H9 (cell line): Measurements from ENCODE around the gene GATC. TPM values are rescaled to one million over a fixed set of nuclear protein-coding genes. Genes with fewer than 3 reads are reported as not detected.
A peak's percentile ranks its signal among the peaks of the same experiment; 100 is the strongest.

Experiments used
- DNase-seq: peaks from one replicate; pipeline ENCODE4 v3.0.0-alpha.2; 2017
- H2AFZ ChIP-seq: one replicate; pipeline ENCODE4 v1.6.1; 2013; ENCODE audit warnings: mild to moderate bottlenecking, low read length, control low read depth, moderate library complexity
- H2AK5ac ChIP-seq: 2 replicates; pipeline ENCODE4 v1.6.1; 2013; ENCODE audit warnings: low read length, control low read depth, mixed read lengths; ENCODE audit not compliant: insufficient read length
- H2BK120ac ChIP-seq: one replicate; pipeline ENCODE4 v1.6.1; 2013; ENCODE audit warnings: low read depth, mild to moderate bottlenecking, low read length, control low read depth, inconsistent platforms; ENCODE audit not compliant: poor library complexity, severe bottlenecking
- H2BK12ac ChIP-seq: 2 replicates; pipeline ENCODE4 v1.6.1; 2013; ENCODE audit warnings: low read length, control low read depth, mixed read lengths, low read depth; ENCODE audit not compliant: insufficient read length
- H2BK15ac ChIP-seq: 2 replicates; pipeline ENCODE4 v1.6.1; 2013; ENCODE audit warnings: low read depth, low read length, control low read depth
- H2BK20ac ChIP-seq: one replicate; pipeline ENCODE4 v1.6.1; 2013; ENCODE audit warnings: low read depth, mild to moderate bottlenecking, low read length, control low read depth, inconsistent platforms; ENCODE audit not compliant: poor library complexity, severe bottlenecking
- H2BK5ac ChIP-seq: 2 replicates; pipeline ENCODE4 v1.6.1; 2013; ENCODE audit warnings: low read length, control low read depth, mixed read lengths; ENCODE audit not compliant: insufficient read length
- H3K14ac ChIP-seq: 2 replicates; pipeline ENCODE4 v1.6.1; 2013; ENCODE audit warnings: low read length, control low read depth; ENCODE audit not compliant: insufficient read depth
- H3K18ac ChIP-seq: 2 replicates; pipeline ENCODE4 v1.6.1; 2013; ENCODE audit warnings: low read depth, mild to moderate bottlenecking, mixed read lengths, low read length, control low read depth; ENCODE audit not compliant: insufficient read length
- H3K23ac ChIP-seq: 2 replicates; pipeline ENCODE4 v1.6.1; 2013; ENCODE audit warnings: low read length, control low read depth, mixed read lengths, low read depth; ENCODE audit not compliant: insufficient read length
- H3K23me2 ChIP-seq: 2 replicates; pipeline ENCODE4 v1.6.1; 2013; ENCODE audit warnings: low read depth, mild to moderate bottlenecking, mixed read lengths, low read length, control low read depth; ENCODE audit not compliant: insufficient read length, poor library complexity, severe bottlenecking
- H3K27ac ChIP-seq: 2 replicates; pipeline ENCODE4 v1.5.1; 2013; ENCODE audit warnings: low read length, control low read depth, mixed read lengths, low read depth; ENCODE audit not compliant: insufficient read length
- H3K27me3 ChIP-seq: 2 replicates; pipeline ENCODE4 v1.6.1; 2013; ENCODE audit warnings: low read length, control low read depth, inconsistent platforms; ENCODE audit not compliant: insufficient read depth
- H3K4ac ChIP-seq: 2 replicates; pipeline ENCODE4 v1.6.1; 2013; ENCODE audit warnings: low read depth, mild to moderate bottlenecking, control low read depth, inconsistent platforms, low read length, moderate library complexity
- H3K4me1 ChIP-seq: 2 replicates; pipeline ENCODE4 v1.6.1; 2013; ENCODE audit warnings: low read length, control low read depth, inconsistent platforms; ENCODE audit not compliant: insufficient read depth
- H3K4me2 ChIP-seq: 2 replicates; pipeline ENCODE4 v1.6.1; 2013; ENCODE audit warnings: low read length, control low read depth, mixed read lengths; ENCODE audit not compliant: insufficient read length, insufficient read depth
- H3K56ac ChIP-seq: 2 replicates; pipeline ENCODE4 v1.6.1; 2013; ENCODE audit warnings: low read depth, mild to moderate bottlenecking, mixed read lengths, low read length, control low read depth; ENCODE audit not compliant: insufficient read length
- H3K79me1 ChIP-seq: 2 replicates; pipeline ENCODE4 v1.6.1; 2013; ENCODE audit warnings: low read depth, mild to moderate bottlenecking, moderate library complexity, low read length, control low read depth, inconsistent platforms; ENCODE audit not compliant: insufficient read depth, poor library complexity, severe bottlenecking
- H3K79me2 ChIP-seq: 2 replicates; pipeline ENCODE4 v1.6.1; 2013; ENCODE audit warnings: low read length, control low read depth, inconsistent platforms; ENCODE audit not compliant: insufficient read depth
- H3K9ac ChIP-seq: 2 replicates; pipeline ENCODE4 v1.6.1; 2013; ENCODE audit warnings: low read length, control low read depth, mixed read lengths; ENCODE audit not compliant: insufficient read length; ENCODE audit errors: extremely low read depth
- H3K9me3 ChIP-seq: one replicate; pipeline ENCODE4 v1.6.1; 2013; ENCODE audit warnings: low read depth, low read length, inconsistent platforms; ENCODE audit not compliant: control insufficient read depth
- H3T11ph ChIP-seq: one replicate; pipeline ENCODE4 v1.6.1; 2013; ENCODE audit warnings: mild to moderate bottlenecking, low read length, control low read depth, inconsistent platforms
- H4K20me1 ChIP-seq: one replicate; pipeline ENCODE4 v1.6.1; 2013; ENCODE audit not compliant: control insufficient read depth, insufficient read length, insufficient read depth
- H4K5ac ChIP-seq: 2 replicates; pipeline ENCODE4 v1.6.1; 2013; ENCODE audit warnings: low read depth, mild to moderate bottlenecking, mixed read lengths, low read length, control low read depth; ENCODE audit not compliant: insufficient read length
- H4K8ac ChIP-seq: replicated peaks from 2 replicates; pipeline ENCODE4 v1.6.1; 2013; ENCODE audit warnings: low read length, control low read depth, mixed read lengths, low read depth; ENCODE audit not compliant: insufficient read length
- H4K91ac ChIP-seq: 2 replicates; pipeline ENCODE4 v1.6.1; 2013; ENCODE audit warnings: low read depth, mild to moderate bottlenecking, moderate library complexity, mixed read lengths, low read length, control low read depth; ENCODE audit not compliant: insufficient read length
- H3K27ac Mint-ChIP-seq, 3 experiments: 2 replicates in 2 of 3; 3 replicates in 1 of 3; pipeline ENCODE4 v1.8.0; 2020 to 2021; ENCODE audit warnings: mixed read lengths in 3 of 3, mild to moderate bottlenecking in 1 of 3, moderate library complexity in 1 of 3
- H3K27me3 Mint-ChIP-seq: 2 replicates; pipeline ENCODE4 v1.8.0; 2021; ENCODE audit warnings: low read depth, mild to moderate bottlenecking, moderate library complexity, mixed read lengths
- H3K36me3 Mint-ChIP-seq, 3 experiments: 2 replicates in 2 of 3; 3 replicates in 1 of 3; pipeline ENCODE4 v1.8.0; 2020 to 2021; ENCODE audit warnings: low read depth in 3 of 3, mixed read lengths in 3 of 3; ENCODE audit not compliant: insufficient read depth in 1 of 3
- H3K4me1 Mint-ChIP-seq, 2 experiments: 2 replicates each; pipeline ENCODE4 v1.8.0; 2020; ENCODE audit warnings: mixed read lengths in 2 of 2
- H3K4me3 Mint-ChIP-seq, 2 experiments: 2 replicates in 1 of 2; 3 replicates in 1 of 2; pipeline ENCODE4 v1.8.0; 2020 to 2021; ENCODE audit warnings: mild to moderate bottlenecking in 2 of 2, mixed read lengths in 2 of 2, moderate library complexity in 1 of 2
- H3K9me3 Mint-ChIP-seq, 2 experiments: 2 replicates in 1 of 2; 3 replicates in 1 of 2; pipeline ENCODE4 v1.8.0; 2020; ENCODE audit warnings: mild to moderate bottlenecking in 2 of 2, mixed read lengths in 2 of 2, moderate library complexity in 1 of 2
- WGBS: extraction: QIAGEN DNeasy Blood & Tissue Kit; methylation state at CpG from one replicate; pipeline ENCODE4 v1.1.7; 2013; ENCODE audit warnings: missing lambda C conversion rate, low lambda C conversion rate, mixed read lengths; ENCODE audit not compliant: insufficient read length; ENCODE audit errors: extremely low coverage; 5-methylcytosine and 5-hydroxymethylcytosine counted together
- long read RNA-seq: library from polyadenylated mRNA; unstranded; transcript quantifications from one replicate; pipeline ENCODE4 v2.0.0, GENCODE V29; 2020
- total RNA-seq: library from RNA; stranded (reverse); gene quantifications from 2 replicates; pipeline ENCODE4 v1.2.1, GENCODE V29; 2021
- TF ChIP-seq, protein P1 (sequence below): fragments of 200-600 bp; sonication (generic); conservative IDR thresholded peaks from 3 replicates; pipeline ENCODE4 v1.8.0; 2021; ENCODE audit warnings: antibody characterized with exemption, mild to moderate bottlenecking

The GATC gene, protein sequence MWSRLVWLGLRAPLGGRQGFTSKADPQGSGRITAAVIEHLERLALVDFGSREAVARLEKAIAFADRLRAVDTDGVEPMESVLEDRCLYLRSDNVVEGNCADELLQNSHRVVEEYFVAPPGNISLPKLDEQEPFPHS
- total RNA-seq: 25.9 and 38.5 TPM in 2 replicates
- long read RNA-seq, full-length matches to known transcripts: 6 of 9 reads
- long read RNA-seq, partial matches to known transcripts: 0 of 9 reads
- long read RNA-seq, other reads (novel, unspliced or antisense): 3 of 9 reads

DNA sequence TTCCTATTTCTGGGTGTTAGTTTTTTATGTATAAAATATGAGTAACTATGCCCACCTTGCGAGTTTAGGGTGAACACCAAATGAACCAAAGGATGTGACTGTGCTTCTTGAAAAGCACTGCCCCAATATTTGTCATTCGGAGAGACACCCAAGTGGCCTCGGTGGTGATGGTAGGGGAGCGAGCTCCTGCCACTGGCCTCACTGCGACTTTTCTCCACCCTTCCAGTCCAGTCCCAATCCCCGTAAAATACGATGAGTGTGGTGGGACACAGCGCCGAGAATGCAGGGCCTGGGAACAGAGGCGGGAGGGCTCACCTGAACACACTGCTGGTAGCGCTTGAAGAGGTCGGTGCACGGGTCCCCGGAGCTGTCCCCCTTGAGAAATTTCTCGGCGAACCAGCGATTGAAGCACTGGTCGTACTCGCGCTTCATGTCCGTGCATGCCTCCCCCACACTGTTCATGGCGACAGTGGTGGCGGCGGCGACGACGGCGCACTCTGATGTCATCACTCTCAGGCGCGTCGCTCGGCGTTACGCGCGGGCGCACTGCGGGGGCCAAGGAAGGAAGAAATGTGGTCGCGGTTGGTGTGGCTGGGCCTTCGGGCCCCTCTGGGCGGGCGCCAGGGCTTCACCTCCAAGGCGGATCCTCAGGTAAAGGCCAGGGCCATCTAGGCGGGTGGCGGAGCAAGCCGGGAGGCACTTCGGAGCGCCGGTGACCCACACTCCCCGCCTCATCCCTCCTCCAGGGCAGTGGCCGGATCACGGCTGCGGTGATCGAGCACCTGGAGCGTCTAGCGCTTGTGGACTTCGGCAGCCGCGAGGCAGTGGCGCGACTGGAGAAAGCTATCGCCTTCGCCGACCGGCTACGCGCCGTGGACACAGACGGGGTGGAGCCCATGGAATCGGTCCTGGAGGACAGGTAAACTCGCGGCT, at the start of gene GATC, which contains the start of gene TRIAP1:
Gene GATC, plus strand, starts transcription at position 534 of the 933 bp plus-strand sequence. Its CDS starts 37 bp downstream, at position 571.
Gene TRIAP1, minus strand, starts transcription at position 474 of the 933 bp plus-strand sequence. Its CDS starts 12 bp downstream, at position 462.
- Histone ChIP-seq H3K79me1 (peaks cover 8% of the 10 kb centered on the region), H3K79me2 (peaks cover 14% of the 10 kb centered on the region; the same call in 1 of the 2 replicates), H2BK20ac (no peak within 1 kb of the TSS), H4K5ac (peak within 1 kb of the TSS; percentile 85), H2BK5ac (peak within 1 kb of the TSS; percentile 60), H4K20me1 (no peaks in the 10 kb centered on the region), H3K18ac (peak within 1 kb of the TSS; percentile 98), H2BK12ac (no peak within 1 kb of the TSS), H3K4me2 (peak within 1 kb of the TSS; percentile 94), H3K4ac (no peak within 1 kb of the TSS; the same call in 1 of the 2 replicates), H3K9ac (peak within 1 kb of the TSS; percentile 96), H2BK120ac (no peak within 1 kb of the TSS), H3K56ac (no peak within 1 kb of the TSS), H3K14ac (peak within 1 kb of the TSS; percentile 97), H3T11ph (no peak within 1 kb of the TSS), H2BK15ac (0 out of 2 replicates have a peak within 1 kb of the TSS, but pooled peaks have one; percentile 26), H4K8ac (no peak within 1 kb of the TSS), H4K91ac (no peak within 1 kb of the TSS), H3K9me3 (no peaks in the 10 kb centered on the region), H3K27ac (peak within 1 kb of the TSS; percentile 55), H2AK5ac (no peak within 1 kb of the TSS), H3K23me2 (peaks cover 6% of the 10 kb centered on the region), H3K27me3 (no peaks in the 10 kb centered on the region), H2AFZ (no peak within 1 kb of the TSS), H3K4me1 (no peaks in the 10 kb centered on the region; the same call in 1 of the 2 replicates), H3K23ac (no peak within 1 kb of the TSS)
- DNase-seq: peak; percentile 93
- Mint-ChIP-seq H3K9me3 (peaks cover 0 to 5% of the 10 kb centered on the region in 2 experiments; a peak in 2 of 5 replicates), H3K27ac (peak within 1 kb of the TSS; percentile 97 to 99 (median 97)), H3K36me3 (peaks cover 23 to 65% (median 54%) of the 10 kb centered on the region in 3 experiments; a peak in 6 of 7 replicates), H3K4me1 (peaks cover 12 to 15% of the 10 kb centered on the region in 2 experiments), H3K4me3 (peak within 1 kb of the TSS; percentile 98 to 99), H3K27me3 (no peaks in the 10 kb centered on the region; the same call in 1 of the 2 replicates)
- TF ChIP-seq, protein P1, sequence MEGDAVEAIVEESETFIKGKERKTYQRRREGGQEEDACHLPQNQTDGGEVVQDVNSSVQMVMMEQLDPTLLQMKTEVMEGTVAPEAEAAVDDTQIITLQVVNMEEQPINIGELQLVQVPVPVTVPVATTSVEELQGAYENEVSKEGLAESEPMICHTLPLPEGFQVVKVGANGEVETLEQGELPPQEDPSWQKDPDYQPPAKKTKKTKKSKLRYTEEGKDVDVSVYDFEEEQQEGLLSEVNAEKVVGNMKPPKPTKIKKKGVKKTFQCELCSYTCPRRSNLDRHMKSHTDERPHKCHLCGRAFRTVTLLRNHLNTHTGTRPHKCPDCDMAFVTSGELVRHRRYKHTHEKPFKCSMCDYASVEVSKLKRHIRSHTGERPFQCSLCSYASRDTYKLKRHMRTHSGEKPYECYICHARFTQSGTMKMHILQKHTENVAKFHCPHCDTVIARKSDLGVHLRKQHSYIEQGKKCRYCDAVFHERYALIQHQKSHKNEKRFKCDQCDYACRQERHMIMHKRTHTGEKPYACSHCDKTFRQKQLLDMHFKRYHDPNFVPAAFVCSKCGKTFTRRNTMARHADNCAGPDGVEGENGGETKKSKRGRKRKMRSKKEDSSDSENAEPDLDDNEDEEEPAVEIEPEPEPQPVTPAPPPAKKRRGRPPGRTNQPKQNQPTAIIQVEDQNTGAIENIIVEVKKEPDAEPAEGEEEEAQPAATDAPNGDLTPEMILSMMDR: no peak
- no CpG with 5 or more reads among the region's 73 CpGs for WGBS
